Gastrocnemius medialis (tissue), 4 donors: ENCODE results near the gene CHGA. TPM values are rescaled to one million over a fixed set of nuclear protein-coding genes. Genes with fewer than 3 reads are reported as not detected.

Source experiments
- ATAC-seq, 2 donors: fragments of 150-250 bp; one replicate each; pipeline ENCODE4 v1.9.1; 2016
- DNase-seq, 2 donors: peaks; one replicate each; pipeline ENCODE4 v3.0.0-alpha.2; 2019
- H3K27ac ChIP-seq, 4 donors: fragments of 200-600 bp; sonication (generic); 1 replicate in 1 of 4; 2 replicates in 3 of 4; pipeline ENCODE4 v1.5.1; 2016 to 2018; ENCODE audit warnings: mild to moderate bottlenecking in 2 of 4, moderate library complexity in 1 of 4
- H3K27me3 ChIP-seq, 3 donors: fragments of 200-600 bp; sonication (generic) in 2 of 3; 1 replicate in 1 of 3; 2 replicates in 2 of 3; pipeline versions ENCODE4 v1.5.1 to v1.6.0; 2016 to 2019; ENCODE audit warnings: mild to moderate bottlenecking in 1 of 3, moderate library complexity in 1 of 3
- H3K36me3 ChIP-seq, 2 donors: fragments of 200-600 bp; sonication (generic) in 1 of 2; one replicate each; pipeline ENCODE4 v1.5.1; 2017 to 2018
- H3K4me1 ChIP-seq, 2 donors: fragments of 200-600 bp; sonication (generic) in 1 of 2; one replicate each; pipeline ENCODE4 v1.5.1; 2016 to 2017; ENCODE audit warnings: mild to moderate bottlenecking in 2 of 2
- H3K4me3 ChIP-seq, 4 donors: fragments of 200-600 bp; sonication (generic) in 3 of 4; 1 replicate in 1 of 4; 2 replicates in 3 of 4; pipeline ENCODE4 v1.5.1; 2016 to 2019; ENCODE audit warnings: mild to moderate bottlenecking in 2 of 4
- H3K9me3 ChIP-seq, 3 donors: fragments of 200-600 bp; sonication (generic) in 2 of 3; 1 replicate in 1 of 3; 2 replicates in 2 of 3; pipeline ENCODE4 v1.5.1; 2016 to 2019
- POLR2A ChIP-seq, 2 donors: fragments of 450-650 bp; IDR thresholded peaks; one replicate each; pipeline ENCODE4 v1.6.1; 2017; ENCODE audit warnings: antibody characterized with exemption in 2 of 2, mild to moderate bottlenecking in 2 of 2, moderate library complexity in 2 of 2
- in situ Hi-C, 4 donors: fragments of 200-750 bp; cut with MboI; loops; one replicate each; pipeline versions ENCODE4 v1.15.0 to v1.8.0; 2017; ENCODE audit warnings: low sequenced_read_pairs in 4 of 4
- intact Hi-C: fragments of 100-400 bp; cut with DNase I; formaldehyde crosslinking; loops from one replicate; pipeline ENCODE4 v1.15.1; 2023; ENCODE audit warnings: low total_unique reads
- total RNA-seq, 4 donors: library from RNA; depleted of rRNA; stranded (reverse); fragments of >200 nt; gene quantifications; one replicate each; pipeline versions ENCODE4 v1.1.0 to v1.2.3, GENCODE V29; 2016
- TF ChIP-seq, protein P1 (sequence below), 5 experiments: fragments of 450-650 bp in 3 of 5; fragments of 200-600 bp in 2 of 5; sonication (generic) in 2 of 5; IDR thresholded peaks in 4 of 5; conservative IDR thresholded peaks in 1 of 5; 1 replicate in 4 of 5; 2 replicates in 1 of 5; pipeline ENCODE4 v1.5.1; 2016 to 2019; ENCODE audit warnings: antibody characterized with exemption in 5 of 5, mild to moderate bottlenecking in 3 of 5, moderate library complexity in 3 of 5

CHGA gene
- total RNA-seq, 4 donors from 2014 or later: 0.22 to 0.25 TPM; not detected in 2

DNA sequence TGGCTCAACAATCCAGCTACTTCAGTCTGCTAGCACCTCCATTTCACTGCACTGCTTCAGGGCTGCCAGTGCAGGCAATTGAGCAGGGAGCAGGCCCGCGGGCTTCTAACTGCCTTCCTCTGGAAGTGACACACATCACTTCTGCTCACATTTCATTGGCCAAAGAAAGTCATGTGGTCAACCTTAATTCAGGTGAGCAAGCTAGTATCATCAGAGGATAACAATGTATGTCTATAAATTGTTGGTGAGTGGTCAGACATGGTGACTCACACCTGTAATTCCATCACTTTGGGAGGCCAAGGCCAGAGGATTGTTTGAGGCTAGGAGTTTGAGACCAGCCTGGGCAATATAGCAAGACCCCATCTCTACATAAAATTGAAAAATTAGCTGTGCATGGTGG lies 22.3 kb upstream of the CHGA start:
- no peak for DNase-seq
- in situ Hi-C loops: no loop called here

DNA sequence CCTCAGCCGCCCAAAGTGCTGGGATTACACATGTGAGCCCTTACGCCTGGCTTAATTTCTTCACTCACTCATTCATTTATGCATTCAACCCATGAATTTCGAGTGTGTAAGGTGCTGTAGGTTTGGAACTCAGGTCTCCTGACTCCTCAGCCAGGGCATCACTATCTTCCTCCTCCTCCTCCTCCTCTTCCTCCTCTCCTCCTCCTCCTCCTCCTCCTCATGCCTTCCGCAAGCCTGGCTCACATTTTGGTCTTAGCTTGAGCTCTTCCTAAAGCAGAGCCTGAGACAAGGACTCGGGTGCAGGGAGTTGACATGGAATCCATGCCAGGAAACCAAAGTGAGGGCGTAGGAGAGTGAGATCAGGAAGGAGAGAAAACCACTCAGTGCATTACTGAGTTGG lies 20.8 kb upstream of the CHGA start:
- ATAC-seq (no peak), DNase-seq (no peak)
- Histone ChIP-seq H3K4me1 (no peaks in the 10 kb centered on the region), H3K27me3 (peaks cover 6 to 14% (median 12%) of the 10 kb centered on the region in 3 donors), H3K4me3 (no peak overlapping the region), H3K36me3 (no peaks in the 10 kb centered on the region), H3K27ac (no peak overlapping the region), H3K9me3 (no peaks in the 10 kb centered on the region)
- TF ChIP-seq, protein P1, sequence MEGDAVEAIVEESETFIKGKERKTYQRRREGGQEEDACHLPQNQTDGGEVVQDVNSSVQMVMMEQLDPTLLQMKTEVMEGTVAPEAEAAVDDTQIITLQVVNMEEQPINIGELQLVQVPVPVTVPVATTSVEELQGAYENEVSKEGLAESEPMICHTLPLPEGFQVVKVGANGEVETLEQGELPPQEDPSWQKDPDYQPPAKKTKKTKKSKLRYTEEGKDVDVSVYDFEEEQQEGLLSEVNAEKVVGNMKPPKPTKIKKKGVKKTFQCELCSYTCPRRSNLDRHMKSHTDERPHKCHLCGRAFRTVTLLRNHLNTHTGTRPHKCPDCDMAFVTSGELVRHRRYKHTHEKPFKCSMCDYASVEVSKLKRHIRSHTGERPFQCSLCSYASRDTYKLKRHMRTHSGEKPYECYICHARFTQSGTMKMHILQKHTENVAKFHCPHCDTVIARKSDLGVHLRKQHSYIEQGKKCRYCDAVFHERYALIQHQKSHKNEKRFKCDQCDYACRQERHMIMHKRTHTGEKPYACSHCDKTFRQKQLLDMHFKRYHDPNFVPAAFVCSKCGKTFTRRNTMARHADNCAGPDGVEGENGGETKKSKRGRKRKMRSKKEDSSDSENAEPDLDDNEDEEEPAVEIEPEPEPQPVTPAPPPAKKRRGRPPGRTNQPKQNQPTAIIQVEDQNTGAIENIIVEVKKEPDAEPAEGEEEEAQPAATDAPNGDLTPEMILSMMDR (IDR thresholded peaks at IDR 0.05 in 4 of 5, conservative IDR thresholded peaks at IDR 0.05 in 1 of 5): no peak
- no peak for TF ChIP-seq POLR2A (IDR thresholded peaks at IDR 0.05)
- in situ Hi-C loops (no loop called here), intact Hi-C loops (no loop called here)

More for the DNA sequence above, 22.3 kb upstream of the CHGA start:
- ATAC-seq: no peak
- Histone ChIP-seq H3K36me3 (no peaks in the 10 kb centered on the region), H3K4me3 (no peak overlapping the region), H3K27ac (no peak overlapping the region), H3K27me3 (peaks cover 6 to 14% (median 12%) of the 10 kb centered on the region in 3 donors), H3K9me3 (no peaks in the 10 kb centered on the region), H3K4me1 (no peaks in the 10 kb centered on the region)
- TF ChIP-seq POLR2A (IDR thresholded peaks at IDR 0.05): no peak
- TF ChIP-seq, protein P1 (IDR thresholded peaks at IDR 0.05 in 4 of 5, conservative IDR thresholded peaks at IDR 0.05 in 1 of 5): no peak
- intact Hi-C loops: no loop called here

DNA sequence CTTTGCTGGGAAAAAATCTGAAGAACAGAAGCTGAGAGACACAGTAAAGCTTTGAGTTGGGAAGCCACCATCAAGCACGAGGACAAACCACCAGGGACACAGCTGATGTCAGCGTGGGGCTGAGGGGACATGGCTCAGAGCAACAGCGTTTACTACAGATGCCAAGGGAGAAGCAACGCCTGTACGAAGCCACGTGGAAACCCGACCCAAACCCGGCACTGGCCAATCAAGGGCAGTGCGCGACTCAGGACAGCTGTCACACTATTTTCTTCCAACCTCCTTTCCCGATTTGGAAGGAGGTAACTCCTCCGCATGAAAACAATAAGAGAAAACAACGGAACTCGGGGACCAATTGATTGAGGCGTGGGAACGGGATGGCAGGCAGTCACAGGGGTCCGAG lies 20.2 kb upstream of the CHGA start:
- intact Hi-C loops: no loop called here
- Histone ChIP-seq H3K4me3 (no peak overlapping the region), H3K36me3 (no peaks in the 10 kb centered on the region), H3K27ac (no peak overlapping the region), H3K9me3 (no peaks in the 10 kb centered on the region), H3K4me1 (no peaks in the 10 kb centered on the region), H3K27me3 (peaks cover 6 to 14% (median 12%) of the 10 kb centered on the region in 3 donors)
- no peak for ATAC-seq
- DNase-seq: no peak
- in situ Hi-C loops: no loop called here
- TF ChIP-seq, protein P1 (IDR thresholded peaks at IDR 0.05 in 4 of 5, conservative IDR thresholded peaks at IDR 0.05 in 1 of 5): no peak
- TF ChIP-seq POLR2A (IDR thresholded peaks at IDR 0.05): no peak

DNA sequence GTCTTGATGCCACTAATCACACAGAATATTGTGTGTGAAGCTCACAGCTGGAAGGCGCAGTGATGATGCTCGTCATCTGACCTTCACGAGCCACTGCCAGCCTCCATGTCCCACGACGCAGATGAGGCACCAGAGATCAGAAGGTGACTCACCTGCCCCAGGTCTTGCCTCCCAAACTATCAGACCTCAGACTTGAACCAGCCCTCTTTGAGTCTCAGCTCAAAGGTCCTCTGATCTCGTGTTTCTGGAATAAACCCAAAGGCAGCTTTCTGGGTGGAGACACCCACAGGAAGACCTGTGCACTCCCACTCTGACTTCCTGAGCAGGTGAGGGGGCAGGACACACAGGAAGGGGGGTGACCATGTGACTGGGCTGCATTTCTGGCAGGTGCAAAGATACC lies 19.6 kb upstream of the CHGA start:
- ATAC-seq (no peak), DNase-seq (no peak)
- H3K27me3 ChIP-seq: peaks cover 6 to 14% (median 12%) of the 10 kb centered on the region in 3 donors
- in situ Hi-C loops (no loop called here), intact Hi-C loops (no loop called here)
- no peaks in the 10 kb centered on the region for H3K36me3 ChIP-seq
- H3K9me3 ChIP-seq: no peaks in the 10 kb centered on the region
- TF ChIP-seq, protein P1 (IDR thresholded peaks at IDR 0.05 in 4 of 5, conservative IDR thresholded peaks at IDR 0.05 in 1 of 5): no peak
- no peak for TF ChIP-seq POLR2A (IDR thresholded peaks at IDR 0.05)
- no peak overlapping the region for H3K4me3 ChIP-seq
- H3K27ac ChIP-seq: no peak overlapping the region
- H3K4me1 ChIP-seq: no peaks in the 10 kb centered on the region

DNA sequence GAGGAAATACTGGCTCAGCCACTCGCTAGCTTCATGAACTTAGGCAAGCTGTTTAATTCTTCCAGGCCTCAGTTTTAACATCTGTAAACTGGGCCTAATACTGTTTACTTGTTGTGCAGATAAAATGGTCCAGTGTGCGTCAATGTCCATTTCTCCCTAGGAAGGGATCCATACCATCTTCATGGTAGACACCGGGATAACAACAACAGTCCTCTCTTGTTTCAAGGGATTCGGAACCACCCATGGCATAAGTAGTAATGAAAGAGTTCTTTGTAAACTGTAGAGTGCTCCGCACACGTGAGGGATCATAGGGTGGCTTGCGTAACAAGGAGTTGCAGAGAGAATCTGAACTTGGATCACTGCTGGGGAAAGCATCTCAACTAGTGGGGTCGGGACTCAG lies 17.3 kb upstream of the CHGA start:
- H3K9me3 ChIP-seq: no peaks in the 10 kb centered on the region
- no peak for ATAC-seq
- TF ChIP-seq, protein P1 (IDR thresholded peaks at IDR 0.05 in 4 of 5, conservative IDR thresholded peaks at IDR 0.05 in 1 of 5): no peak
- TF ChIP-seq POLR2A (IDR thresholded peaks at IDR 0.05): no peak
- H3K4me1 ChIP-seq: no peaks in the 10 kb centered on the region
- DNase-seq: no peak
- in situ Hi-C loops (no loop called here), intact Hi-C loops (no loop called here)
- peaks cover 6 to 14% (median 14%) of the 10 kb centered on the region in 3 donors for H3K27me3 ChIP-seq
- no peaks in the 10 kb centered on the region for H3K36me3 ChIP-seq
- H3K4me3 ChIP-seq: no peak overlapping the region
- H3K27ac ChIP-seq: no peak overlapping the region
